Kidney glomerular epithelial cell (primary cell): ENCODE results near the gene NHERF1.

Source experiments
- DNase-seq: peaks from one replicate; lab custom pipeline; 2025; lab: John Stamatoyannopoulos, UW

The NHERF1 gene

DNA sequence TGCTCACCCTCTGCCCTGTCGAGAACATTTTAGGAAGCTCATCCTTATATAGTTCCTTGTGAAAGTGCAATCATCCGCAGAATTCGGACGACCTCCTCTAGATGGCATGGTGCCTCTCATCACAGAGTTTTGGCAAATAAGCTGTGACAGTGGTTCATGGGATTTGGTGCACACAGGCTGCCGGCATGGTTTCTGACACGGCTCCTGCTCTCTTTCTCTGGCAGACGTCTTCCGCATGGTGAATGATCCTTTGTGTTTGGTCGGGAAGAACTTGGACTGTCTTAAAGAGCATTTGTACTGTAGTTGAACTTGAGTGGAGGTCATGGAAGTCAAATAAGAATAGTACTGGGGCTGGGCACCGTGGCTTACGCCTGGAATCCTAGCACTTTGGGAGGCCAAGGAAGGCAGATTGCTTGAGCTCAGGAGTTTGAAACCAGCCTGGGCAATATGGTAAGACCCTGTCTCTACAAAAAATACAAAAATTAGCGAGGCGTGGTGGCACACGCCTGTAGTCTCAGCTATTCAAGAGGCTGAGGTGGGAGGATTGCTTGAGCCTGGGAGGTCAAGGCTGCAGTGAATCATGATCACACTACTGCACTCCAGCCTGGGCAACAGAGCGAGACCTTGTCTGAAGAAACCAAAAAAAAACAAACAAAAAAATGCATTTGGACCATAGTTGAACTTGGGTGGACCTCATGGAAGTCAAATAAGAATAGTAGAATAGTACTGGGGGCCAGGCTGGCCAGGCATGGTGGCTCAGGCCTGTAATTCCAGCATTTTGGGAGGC, 62.5 kb downstream of the NHERF1 start:
- no peak for DNase-seq

DNA sequence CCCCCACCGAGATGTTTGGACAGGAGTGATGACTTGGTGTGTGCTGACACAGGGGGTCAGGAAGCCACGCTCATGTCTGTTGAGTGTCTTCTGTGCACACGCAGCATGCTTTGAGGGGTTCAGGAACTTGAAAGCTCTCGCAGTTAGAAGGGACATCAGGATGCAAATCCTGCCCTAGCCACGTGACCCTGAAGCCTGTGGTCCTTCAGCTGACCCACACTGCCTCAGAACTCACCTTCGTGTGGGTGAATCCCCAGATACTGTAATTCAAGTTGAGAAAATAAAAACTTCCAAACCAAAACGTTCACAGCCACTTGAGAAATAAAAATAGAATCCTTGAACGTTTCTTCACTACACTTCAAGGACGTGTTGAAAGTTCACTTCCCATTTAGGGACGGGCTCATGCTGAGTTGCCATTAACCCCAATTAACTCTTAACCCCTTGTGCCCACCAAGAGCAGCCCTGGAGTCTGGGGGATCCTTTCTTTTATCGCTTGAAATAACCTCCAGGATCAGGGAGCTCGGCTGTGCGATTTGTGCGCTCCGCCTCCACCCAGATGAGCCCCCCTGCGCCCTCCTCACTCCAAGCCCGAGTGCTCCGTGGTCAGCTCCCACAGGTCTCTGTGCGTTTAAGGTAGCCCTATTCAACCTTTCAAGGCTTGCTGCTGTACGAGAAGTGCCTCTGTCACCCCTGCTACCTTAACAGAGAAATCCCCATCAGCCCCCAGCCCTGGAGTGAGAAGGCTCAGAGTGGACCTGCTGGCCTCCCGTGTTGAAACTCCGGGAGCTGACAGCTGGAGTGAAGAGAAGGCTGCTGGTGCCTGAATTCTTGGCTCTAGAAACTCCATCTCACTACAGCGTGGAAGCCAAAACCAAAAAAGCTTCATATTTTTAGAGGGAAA, 63.9 kb downstream of the NHERF1 start:
- DNase-seq: no peak

DNA sequence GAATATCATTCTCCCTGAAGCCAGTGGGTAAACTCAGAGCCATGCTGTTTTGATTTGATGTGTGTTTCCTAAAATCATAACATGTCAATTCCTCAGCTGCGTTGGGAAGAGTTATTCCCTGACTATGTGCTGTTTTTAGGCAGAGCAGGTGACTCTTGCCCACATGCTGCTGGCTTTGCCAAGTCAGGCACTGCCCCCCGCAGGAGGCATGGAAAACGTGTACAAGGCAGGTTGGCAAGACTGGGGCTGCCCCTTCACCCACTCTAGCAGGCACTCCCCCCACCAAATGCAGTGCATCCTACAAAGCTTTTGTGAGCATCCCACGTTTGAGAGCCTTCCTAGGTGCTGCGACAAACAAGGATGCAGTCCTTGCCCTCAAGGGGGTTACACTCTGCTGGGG, 66.0 kb downstream of the NHERF1 start:
- no peak for DNase-seq

DNA sequence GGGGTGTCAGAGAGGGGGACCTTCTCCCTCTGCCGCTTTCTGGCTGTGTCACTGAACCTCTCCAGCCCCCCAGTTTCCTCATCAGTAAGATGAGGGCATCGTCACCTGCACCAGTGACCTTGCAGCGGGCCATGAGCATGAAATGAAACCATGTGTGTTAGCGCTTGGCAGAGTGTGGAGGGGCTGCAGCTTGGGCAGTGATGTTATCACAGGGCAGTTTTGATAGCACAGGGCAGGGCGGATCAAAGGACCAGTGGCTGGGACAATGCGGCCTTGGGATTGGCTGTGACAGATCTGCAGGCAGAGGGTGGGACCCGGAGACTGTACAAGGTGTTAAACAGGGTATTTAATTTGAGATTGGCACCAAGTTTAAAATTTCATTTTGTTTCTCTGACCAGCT, 66.6 kb downstream of the NHERF1 start:
- DNase-seq: no peak

DNA sequence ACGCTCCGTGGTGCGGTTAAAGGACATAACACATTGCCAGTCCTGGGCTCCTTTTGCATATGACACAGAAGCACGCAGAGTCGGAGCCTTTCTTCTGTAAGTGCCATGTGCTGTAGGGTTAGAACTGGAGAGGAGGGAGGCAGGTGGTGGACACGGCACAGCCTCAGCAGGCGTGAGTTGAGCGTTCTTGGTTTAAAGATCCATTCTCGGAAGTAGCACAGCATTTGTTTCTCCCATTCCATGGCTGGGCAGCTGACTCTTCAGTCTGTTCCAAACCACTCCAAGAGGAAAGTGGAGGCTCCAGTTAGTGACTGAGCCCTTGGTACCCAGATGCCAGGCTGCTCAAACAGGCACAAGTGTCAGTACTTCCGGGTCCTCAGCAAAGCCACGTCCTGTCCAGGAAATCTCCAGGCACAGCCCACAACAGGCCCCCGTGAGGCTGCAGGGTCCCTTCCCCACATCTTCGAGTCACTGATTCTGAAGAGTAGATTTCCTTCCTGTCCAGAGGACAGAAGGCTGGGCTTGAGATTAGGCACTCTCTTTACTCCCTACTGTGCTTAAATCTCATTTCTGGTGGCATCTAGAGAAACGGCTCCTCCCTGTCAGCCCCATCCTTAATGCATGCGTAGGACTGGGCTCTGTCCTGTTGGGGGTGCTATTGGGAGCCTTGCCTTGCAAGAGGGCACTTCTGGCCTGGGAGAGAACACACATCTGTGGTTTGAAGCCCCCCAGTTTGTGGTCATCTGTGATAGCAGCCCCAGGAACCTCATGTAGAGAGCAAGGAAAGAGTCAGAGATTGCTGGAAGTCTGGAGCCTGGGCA, 67.3 kb downstream of the NHERF1 start:
- DNase-seq: no peak

DNA sequence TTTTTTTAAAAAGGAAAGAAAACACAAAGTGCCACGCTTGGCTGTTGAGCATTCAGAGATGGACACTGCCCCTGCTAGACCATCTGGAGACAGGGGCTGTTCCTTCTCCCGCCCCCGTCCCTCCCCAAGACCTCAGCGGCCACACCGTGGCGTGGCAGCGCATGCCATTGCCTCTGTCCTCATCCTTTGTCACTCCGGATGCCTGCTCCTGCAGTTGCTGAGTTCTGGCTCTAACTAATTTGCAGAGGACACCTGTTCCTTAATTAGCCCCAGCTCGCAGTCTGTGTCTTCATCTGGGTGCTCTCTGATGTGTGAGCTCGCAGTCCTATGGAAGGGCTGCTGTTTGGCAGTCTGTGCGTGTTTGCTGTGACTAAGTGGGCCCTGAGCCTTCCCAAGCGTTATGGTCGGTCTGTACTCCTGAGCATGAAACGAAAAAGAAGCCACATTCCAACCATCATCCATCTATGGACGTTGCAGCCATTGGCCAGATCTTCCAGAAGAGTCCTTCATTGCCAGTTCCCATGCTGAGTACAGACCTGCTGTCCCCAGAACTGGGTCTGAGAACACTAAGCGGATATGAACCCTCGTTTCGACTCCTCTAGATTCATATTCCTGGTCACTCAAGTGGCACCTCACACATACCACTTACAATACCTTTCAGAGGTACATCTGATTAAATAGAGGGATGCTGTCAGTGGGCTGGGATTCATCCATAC, 68.6 kb downstream of the NHERF1 start:
- DNase-seq: no peak

DNA sequence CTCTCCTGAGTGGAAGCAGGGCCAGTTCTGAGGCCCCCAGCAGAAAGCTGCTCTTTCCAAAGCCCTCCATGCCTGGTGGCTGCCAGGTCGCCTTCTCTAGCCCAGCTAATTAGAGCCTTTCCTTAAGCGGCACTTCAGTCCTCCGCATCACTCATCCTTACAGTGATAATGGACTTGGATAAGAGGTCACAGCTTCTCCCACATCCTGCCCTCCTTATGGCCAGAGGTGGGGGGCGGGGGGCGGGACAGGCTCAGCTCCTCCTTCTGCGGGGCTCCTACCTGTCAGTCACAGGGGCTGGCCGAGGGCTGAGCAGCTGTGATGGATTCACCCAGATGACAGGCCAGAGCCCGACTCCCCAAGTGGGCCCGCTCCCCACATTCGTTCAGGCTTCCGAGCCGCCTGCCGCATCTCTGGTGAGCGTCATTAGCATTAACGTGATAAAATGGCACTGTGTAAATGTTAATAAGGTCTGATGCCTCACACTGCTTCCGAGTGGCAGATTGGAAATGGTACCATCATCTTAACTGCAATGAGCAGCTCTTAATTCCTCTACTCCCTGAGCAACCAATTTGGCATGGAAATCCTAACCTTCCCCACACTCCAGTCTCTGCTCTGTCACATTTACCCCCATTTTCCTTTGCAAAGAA, 70.0 kb downstream of the NHERF1 start:
- no peak for DNase-seq
